Left renal cortex interstitium (tissue), 4 donors: ENCODE measurements around the gene P3H2. TPM values are rescaled to one million over a fixed set of nuclear protein-coding genes. Genes with fewer than 3 reads are reported as not detected.
"Not testable (repeated sequence)": the region's sequence is repeated elsewhere in the genome, so short reads cannot be mapped to it uniquely, and the experiment has no call there.

Experiments used
- DNase-seq, 4 donors: peaks; one replicate each; pipeline ENCODE4 v3.0.0-alpha.2; 2013; ENCODE audit warnings: low read depth in 4 of 4, low spot score in 2 of 4, missing footprints in 1 of 4
- polyA plus RNA-seq, 4 donors: library from polyadenylated mRNA; unstranded; fragments of 120-200 nt; gene quantifications; one replicate each; pipeline ENCODE4 v1.2.1, GENCODE V29; 2013; ENCODE audit not compliant: insufficient read length in 4 of 4

Gene P3H2, protein sequence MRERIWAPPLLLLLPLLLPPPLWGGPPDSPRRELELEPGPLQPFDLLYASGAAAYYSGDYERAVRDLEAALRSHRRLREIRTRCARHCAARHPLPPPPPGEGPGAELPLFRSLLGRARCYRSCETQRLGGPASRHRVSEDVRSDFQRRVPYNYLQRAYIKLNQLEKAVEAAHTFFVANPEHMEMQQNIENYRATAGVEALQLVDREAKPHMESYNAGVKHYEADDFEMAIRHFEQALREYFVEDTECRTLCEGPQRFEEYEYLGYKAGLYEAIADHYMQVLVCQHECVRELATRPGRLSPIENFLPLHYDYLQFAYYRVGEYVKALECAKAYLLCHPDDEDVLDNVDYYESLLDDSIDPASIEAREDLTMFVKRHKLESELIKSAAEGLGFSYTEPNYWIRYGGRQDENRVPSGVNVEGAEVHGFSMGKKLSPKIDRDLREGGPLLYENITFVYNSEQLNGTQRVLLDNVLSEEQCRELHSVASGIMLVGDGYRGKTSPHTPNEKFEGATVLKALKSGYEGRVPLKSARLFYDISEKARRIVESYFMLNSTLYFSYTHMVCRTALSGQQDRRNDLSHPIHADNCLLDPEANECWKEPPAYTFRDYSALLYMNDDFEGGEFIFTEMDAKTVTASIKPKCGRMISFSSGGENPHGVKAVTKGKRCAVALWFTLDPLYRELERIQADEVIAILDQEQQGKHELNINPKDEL
- 100 to 1,000 TPM in 2 of 4 donors, 10 to 100 TPM in 2; 82.6 to 101 (median 93.8) TPM for polyA plus RNA-seq

DNA sequence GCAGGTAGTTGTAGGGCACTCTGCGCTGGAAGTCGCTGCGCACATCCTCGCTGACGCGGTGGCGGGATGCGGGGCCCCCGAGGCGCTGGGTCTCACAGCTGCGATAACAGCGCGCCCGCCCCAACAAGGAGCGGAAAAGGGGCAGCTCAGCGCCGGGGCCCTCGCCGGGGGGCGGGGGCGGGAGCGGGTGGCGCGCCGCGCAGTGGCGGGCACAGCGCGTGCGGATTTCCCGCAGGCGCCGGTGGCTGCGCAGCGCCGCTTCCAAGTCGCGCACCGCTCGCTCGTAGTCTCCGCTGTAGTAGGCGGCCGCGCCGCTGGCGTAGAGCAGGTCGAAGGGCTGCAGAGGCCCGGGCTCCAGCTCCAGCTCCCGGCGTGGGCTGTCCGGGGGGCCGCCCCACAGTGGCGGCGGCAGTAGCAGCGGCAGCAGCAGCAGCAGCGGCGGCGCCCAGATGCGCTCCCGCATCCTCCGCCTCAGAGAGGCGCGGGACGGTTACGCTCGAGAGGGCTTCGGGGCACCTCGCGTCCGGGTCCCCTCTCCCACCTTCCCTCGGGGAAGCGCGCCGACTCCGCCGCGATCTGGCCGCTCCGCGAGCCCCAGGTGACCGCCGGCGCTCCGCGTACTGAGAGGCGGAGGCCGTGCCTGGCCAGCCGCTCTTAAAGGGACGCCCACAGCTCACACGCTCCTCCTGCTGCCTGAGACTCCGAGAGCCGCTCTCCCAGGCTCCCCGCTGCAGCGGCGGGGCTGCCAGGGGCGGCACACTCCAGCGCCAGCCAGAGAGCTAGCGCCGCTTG, at the start of gene P3H2:
P3H2 (minus strand) TSS at position 629 of the 792 bp plus-strand sequence; CDS start at position 463, 166 bp downstream.
- DNase-seq: peak; percentile 65 to 84 (median 78)

DNA sequence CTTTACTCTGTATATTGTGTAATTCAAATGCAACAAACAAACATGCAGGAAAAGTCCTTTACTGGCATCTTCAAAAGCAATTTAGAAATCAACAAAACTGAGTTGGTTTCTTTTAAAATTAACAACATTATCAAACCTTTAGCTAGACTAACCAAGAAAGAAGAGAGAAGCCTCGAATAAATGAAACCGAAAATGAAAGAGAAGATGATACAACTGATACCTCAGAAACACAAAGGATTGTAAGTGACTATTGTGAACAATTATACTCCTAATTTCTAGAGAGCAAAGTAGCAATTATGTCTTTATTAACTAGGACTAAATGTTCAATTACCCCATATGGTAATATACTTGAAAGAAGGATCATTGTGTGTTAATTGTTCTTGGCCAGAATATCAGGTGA, 49.2 kb upstream of the P3H2 start:
- no peak for DNase-seq

DNA sequence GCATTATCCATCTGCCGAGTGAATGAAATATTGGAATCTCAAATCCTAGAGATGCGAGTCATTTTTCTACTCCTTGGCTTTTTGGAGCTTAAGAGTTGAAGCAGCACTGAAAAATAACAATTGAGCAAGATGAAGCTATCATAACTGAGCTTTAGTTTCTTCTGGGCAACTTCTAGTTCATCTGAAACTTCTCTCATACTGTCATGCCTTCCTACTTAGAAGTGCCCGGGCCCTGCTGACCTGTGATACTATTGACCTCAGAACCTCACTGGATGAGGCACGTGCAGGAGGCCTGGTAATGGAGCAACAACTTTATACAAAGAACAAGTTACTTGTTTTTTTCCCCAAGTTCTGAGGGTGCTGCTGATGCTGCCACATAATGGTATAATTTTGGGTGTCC, 48.5 kb upstream of the P3H2 start:
- DNase-seq: no peak

DNA sequence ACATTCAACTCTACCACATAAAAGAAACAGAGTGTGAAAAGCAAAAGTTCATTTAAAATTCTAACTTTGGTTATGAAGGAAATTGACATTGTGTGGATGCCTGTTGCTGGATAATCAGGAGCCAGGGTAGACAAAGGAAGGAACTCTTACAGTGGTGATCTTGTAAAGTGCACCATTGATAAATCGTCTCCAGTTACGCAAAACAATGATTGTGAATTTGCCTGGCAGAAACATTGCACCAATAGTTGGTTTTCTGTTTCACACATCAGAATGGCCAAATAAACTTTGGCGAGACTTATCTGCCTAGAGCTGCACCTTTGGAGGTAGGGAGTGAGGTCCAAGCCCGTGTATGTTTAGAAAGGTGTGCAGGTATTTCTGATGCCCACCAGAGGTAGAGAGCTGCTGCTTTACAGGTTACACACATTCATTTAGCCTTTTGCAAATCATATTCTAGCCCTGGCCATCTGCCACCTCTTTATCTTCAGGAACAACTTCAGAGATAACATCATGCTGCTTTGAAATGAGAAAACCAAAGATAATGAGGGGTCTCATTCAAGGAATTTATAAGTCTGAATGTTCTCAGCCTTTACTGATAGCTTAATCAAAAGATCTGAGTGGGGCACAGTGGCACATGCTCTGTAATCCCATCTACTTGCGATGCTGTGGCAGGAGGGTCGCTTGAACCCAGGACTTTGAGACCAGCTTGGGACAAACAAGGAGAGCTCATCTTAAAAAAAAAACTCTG, 47.4 kb upstream of the P3H2 start:
- no peak for DNase-seq

DNA sequence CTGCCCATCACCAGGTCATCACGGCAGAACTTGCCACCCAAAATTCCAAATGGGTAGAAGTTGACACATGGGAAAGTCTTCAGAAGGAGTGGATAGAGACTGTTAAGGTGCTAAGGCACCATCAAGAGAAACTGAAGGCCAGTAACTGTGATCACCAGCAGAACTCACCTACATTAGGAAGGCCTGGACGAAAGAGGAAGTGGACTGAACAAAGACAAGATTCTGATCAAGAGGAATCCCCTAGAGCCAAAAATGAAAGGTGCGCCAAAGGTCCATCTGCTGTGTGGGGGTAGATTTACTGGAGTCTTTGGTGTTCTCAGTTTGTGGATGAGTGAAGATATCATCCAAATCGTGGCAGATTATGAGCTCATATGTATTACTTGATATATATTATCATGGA, 46.3 kb upstream of the P3H2 start:
- DNase-seq: no peak

DNA sequence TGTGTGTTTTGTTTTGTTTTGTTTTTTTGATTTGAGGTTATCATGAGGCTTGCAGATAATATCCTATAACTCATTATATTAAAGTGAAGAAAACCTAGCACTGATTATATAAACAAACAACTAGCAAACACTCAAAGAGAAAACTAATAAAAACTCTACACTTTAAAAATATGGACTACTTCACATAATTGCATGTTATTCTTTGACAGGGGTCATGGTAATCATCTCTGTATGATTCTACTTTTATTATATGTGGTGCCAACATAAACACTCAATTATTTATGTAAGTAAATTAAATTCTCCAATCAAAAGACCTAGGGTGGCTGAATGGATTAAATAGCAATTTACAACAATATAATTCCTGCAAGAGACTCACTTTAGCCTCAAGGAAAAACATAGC, 44.6 kb upstream of the P3H2 start:
- no peak for DNase-seq

DNA sequence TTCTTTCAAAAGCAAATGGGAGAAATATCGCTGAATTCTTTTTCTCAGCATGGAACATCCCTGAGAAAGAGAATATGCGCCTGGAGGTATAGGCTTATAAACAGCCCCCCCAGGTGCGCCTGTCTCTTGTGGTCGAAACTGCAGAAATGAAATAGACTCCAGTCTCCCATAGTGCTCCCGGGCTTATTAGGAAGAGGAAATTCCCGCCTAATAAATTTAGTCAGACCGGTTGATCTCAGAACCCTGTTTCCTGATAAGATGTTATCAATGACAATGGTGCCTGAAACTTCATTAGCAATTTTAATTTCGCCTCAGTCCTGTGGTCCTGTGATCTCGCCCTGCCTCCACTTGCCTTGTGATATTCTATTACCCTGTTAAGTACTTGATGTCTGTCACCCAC, 41.3 kb upstream of the P3H2 start:
- not testable (repeated sequence) for DNase-seq

DNA sequence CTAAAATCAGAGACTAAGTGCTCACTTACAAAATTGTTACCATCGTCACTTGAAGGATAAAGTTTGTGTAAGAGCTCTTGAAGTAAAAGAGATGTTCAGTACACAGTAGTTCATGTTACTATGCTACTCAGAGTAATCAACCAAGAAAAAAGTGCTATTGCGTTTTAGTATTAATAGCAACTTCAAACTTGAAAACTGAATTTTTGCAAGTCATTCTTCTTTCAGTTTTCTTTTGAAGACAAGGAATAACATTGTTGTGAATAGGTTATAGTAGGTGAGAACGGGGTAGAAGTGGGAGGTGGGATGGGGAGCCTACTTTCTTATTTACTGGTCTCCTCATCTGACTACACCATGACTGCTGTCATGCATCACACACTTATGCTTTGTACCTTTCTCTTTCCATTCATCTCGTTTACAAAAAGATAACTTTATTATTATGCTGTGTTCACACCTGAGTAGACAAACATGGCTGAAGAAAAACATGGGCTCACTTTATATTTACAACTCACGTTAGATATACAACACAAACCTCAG, 39.3 kb upstream of the P3H2 start:
- no peak for DNase-seq

DNA sequence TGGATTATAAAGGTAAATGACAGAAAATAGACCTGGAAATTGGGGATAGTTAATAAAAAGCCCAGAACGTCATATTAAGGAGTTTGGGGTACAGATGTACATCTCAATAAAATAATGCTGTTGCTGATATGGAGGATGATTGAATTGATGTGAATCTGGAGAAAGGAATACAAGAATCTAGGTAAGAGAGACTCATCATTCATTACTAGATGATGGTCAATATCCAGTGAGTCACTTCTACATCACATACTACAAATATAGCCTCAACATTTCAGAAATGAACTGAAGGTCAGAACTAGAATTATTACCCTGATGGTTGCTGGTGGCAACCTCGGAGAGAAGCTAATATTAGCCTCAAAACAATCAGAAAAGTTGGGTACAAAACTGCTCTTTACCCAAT, 37.6 kb upstream of the P3H2 start:
- DNase-seq: no peak

DNA sequence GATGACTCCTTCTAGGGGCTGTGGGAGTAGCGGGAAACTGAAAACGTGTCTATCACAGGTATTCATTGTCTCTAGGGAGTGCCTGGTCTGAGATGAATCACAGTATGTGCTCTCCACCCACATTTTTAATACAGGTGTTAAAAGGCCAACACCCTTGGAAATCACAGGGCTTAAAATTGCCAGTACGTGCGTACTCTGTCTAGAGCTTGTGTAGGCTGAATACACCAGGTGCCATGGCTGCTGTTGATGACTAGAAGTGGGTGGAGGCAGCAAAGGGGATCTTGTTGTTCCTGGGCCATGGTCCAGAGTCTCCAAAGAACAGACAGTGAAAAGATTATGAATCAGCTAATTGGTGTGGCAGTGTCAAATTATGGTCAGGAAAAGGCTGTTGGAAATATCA, 35.1 kb upstream of the P3H2 start:
- no peak for DNase-seq

DNA sequence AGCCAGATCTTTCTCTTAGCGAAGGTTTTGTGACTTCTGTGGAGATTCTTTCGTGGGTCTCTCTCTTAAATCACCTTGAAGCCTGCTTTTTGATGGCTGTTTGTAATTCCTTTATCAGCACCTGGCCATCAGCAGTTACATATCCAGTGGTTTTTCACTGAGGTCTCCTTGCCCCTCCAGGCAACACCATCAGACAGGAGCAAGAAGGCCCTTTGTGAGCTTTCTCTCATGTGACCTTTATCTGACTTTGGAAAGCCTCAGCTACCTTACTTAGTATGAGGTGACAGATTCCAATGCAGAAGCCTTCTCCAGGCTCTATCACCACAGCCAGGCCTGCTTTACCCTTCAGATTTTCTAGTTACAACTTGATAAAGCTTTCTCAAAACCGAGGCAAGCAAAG, 30.0 kb upstream of the P3H2 start:
- DNase-seq: no peak

DNA sequence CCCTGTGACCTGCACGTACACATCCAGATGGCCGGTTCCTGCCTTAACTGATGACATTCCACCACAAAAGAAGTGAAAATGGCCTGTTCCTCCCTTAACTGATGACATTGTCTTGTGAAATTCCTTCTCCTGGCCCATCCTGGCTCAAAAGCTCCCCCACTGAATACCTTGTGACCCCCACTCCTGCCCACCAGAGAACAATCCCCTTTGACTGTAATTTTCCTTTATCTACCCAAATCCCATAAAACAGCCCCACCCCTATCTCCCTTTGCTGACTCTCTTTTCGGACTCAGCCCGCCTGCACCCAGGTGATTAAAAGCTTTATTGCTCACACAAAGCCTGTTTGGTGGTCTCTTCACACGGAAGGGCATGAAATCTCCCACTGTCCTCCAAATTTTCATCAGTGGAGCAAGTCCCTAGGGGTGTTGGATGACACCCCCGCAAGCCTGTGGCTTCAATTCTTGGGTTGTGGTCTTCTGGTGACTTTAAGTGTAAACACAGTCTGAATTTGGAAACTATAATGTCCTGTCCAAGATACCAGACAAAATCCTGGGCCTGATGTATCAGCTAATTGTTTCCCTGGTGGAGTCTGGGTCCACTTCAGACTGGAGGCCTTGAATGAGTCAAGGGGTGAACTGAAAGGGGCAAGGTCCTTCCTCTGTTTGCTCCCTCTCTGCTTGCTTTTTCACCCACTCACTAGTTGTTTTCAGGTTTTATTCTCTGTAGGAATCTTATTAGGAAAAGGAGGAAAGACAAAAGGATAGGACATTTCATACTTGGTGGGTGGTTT, 29.3 kb upstream of the P3H2 start:
- not testable (repeated sequence) for DNase-seq

DNA sequence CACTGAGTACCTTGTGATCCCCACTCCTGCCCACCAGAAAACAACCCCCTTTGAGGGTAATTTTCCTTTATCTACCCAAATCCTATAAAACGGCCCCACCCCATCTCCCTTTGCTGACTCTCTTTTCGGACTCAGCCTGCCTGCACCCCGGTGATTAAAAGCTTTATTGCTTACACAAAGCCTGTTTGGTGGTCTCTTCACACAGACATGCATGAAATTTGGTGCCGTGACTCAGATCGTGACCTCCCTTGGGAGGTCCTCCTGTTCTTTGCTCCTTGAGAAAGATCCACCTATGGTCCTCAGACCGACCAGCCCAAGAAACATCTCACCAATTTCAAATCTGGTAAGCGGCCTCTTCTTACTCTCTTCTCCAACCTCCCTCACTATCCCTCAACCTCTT, 24.1 kb upstream of the P3H2 start:
- DNase-seq: not testable (repeated sequence)

DNA sequence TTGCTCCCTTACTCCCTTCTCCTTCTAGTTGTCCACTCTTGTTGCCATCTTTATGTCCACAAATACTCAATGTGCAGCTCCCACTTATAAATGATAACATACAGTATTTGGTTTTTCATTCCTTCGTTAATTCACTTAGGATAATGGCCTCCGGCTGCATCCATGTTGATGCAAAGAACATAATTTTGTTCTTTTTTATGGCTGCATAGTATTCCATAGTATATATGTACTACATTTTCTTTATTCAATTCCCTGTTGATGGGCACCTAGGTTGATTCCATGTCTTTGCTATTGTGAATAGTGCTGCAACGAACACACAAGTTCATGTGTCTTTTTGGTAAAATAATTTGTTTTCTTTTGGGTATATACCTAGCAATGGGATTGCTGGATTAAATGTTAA, 21.3 kb upstream of the P3H2 start:
- no peak for DNase-seq

DNA sequence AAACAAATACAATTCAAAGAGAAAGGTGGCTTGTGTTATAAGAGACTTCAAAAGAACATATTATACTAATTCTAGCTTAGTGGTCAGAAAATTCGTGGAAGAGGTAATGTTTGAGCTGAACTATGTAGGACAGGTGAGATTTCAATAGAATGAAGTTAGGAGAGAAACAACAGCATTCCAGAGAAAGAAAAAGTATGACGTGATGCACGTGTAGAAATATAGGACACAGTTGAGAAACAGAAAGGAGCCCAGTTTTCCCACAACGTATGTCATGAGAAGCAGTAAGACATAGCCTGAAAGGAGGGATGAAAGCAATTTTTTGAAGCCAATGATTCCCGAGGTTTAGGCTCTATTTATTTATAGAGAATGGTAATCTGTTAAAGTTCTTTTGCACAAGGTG, 18.7 kb upstream of the P3H2 start:
- DNase-seq: no peak

DNA sequence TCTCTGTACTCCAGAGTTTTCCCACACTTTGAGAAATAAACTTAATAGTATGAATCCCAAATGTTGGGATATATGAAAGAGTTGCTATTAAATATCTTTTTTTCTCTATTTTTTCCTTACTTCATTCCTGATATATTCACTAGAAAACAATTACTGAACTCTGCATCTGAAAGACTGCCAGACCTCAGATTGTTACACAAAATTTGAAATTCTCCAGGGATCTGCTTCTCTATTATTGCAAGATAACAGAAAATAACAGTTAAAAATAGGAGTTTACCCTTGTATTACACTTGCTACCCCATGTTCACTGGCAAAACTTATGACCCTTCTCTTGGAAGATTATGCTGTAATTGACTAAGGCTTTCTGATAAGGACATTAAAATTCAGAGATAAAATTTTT, 11.7 kb upstream of the P3H2 start:
- DNase-seq: no peak

DNA sequence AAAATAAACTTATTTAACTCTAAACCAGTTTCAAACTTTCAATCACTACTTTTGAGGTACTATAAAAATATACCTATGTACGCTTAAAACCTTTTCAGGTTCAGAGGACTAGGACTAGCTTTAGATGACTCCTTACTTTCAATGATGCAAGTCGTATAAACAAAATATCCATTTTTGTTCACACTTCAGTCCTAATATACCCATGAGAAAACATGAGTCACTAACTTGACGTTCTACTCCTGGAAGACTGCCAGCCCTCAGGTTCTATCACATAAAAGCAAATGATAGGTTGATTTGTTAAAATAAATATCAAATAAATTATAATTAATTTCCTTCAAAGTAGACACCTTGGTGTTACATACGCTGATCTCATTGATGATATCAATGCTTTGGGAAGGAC, 10.6 kb upstream of the P3H2 start:
- DNase-seq: no peak

DNA sequence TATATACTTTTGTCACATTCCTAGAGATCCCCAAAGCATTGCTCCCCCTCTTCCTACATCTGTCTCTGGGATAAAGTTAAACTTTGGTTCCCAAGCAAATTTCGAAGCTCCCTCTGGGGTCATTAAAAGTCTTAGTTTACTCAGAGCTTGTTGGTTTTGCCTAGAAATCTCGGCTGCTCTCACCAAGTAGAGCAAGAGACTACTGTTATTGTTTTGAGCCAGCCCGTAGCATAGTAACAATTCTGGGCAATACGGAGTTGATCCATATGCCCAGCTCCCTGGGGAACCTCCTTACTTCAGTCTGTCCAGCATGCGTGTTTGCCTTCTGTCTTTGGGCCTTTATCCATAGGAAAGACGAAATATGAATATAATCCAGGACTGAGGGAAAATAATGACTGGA, 10.0 kb upstream of the P3H2 start:
- no peak for DNase-seq

DNA sequence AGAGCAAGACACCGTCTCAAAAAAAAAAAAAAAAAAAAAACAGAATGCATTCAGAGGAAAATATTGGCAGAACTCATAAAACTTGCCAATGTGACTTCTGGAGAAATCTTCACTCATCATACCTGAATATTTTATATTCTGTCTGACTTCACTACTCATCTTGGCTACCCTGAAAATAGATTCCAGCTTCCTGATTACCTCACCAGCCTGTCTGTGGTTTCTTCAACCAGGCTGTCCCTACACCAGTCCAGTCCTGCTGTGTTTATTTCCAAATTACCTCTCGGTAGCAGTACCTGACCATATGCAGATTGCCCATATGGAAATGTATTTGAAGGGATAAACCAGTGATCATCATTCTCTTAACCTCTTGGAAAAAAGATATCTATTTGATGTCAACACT, 9.3 kb upstream of the P3H2 start:
- DNase-seq: no peak

DNA sequence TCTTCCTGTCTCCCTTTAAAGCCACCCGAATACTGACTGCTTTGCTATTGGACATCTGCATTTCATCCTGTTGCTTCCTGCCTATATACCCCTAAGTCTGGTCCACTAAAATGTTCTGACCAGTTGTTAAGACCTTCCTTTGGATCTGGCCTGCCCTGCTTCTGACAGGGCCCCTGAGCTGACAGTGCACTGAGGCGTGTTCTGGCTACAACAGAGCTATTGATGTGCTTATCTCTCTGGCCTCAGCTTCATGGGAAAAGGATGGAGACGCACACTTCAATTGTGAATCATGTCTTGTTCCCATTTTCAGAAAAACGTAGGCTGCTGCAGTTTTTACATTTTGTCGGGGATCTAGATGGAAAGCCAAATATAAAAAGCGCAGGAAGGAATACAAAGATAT, 7.1 kb upstream of the P3H2 start:
- DNase-seq: no peak
